Stimulated activated CD4-positive, alpha-beta T cell treated with anti-CD3 and anti-CD28 coated beads, Interleukin-12 subunit alpha, Interleukin-12 subunit beta, amount 100 ng/mL, for 48 hours (primary cell): ENCODE data around the gene VPS50.

Source experiments
- DNase-seq, 3 donors: peaks; one replicate each; pipeline ENCODE4 v3.0.0-alpha.2; 2020; ENCODE audit warnings: low read depth in 2 of 3, low spot score in 1 of 3

Gene VPS50, protein sequence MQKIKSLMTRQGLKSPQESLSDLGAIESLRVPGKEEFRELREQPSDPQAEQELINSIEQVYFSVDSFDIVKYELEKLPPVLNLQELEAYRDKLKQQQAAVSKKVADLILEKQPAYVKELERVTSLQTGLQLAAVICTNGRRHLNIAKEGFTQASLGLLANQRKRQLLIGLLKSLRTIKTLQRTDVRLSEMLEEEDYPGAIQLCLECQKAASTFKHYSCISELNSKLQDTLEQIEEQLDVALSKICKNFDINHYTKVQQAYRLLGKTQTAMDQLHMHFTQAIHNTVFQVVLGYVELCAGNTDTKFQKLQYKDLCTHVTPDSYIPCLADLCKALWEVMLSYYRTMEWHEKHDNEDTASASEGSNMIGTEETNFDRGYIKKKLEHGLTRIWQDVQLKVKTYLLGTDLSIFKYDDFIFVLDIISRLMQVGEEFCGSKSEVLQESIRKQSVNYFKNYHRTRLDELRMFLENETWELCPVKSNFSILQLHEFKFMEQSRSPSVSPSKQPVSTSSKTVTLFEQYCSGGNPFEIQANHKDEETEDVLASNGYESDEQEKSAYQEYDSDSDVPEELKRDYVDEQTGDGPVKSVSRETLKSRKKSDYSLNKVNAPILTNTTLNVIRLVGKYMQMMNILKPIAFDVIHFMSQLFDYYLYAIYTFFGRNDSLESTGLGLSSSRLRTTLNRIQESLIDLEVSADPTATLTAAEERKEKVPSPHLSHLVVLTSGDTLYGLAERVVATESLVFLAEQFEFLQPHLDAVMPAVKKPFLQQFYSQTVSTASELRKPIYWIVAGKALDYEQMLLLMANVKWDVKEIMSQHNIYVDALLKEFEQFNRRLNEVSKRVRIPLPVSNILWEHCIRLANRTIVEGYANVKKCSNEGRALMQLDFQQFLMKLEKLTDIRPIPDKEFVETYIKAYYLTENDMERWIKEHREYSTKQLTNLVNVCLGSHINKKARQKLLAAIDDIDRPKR

DNA sequence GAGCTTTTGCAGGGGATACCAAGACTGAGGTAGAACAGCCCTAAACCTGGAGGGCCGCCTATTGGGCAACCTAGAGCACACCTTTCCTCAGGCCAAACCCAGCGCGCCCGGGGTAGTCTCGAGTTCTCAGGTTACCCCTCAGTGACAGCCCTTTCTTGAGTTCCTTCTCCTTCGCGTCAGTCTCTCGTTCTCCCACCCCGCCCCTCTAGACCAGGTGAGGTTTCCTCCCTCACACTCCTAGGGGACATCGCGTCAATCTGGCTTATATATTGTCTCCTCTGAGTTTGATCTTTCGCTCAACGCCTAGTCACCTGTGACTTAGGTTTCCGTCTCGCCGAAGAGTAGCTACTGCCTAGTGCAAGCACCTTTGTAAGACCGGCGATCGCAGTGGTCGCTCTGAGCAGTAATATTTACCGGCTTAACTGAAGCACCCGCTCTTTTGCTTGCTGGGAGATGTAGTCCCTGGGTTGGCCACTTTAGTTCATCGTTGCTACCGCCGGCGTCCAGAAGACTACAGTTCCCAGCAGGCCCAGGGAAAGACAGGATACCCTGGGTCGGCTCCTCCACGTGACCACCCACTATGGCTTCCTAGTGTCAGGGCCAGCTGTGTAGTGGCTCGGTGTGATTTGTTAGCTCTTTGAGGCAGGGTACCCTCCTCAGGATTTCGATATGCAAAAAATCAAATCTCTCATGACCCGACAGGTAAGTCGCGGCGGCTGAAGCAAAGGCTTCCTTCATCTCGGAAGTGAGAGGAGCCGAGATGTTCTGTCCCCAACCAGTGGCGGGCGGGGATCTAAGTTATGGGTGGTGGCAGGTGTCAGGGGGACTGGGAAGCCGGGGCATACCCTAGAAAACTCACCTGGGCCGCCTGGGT is at the start of gene VPS50:
Gene VPS50, plus strand, starts transcription at position 568 of the 874 bp plus-strand sequence. Its CDS starts 102 bp downstream, at position 670.
- DNase-seq: peak; percentile 79 to 85 (median 84)

DNA sequence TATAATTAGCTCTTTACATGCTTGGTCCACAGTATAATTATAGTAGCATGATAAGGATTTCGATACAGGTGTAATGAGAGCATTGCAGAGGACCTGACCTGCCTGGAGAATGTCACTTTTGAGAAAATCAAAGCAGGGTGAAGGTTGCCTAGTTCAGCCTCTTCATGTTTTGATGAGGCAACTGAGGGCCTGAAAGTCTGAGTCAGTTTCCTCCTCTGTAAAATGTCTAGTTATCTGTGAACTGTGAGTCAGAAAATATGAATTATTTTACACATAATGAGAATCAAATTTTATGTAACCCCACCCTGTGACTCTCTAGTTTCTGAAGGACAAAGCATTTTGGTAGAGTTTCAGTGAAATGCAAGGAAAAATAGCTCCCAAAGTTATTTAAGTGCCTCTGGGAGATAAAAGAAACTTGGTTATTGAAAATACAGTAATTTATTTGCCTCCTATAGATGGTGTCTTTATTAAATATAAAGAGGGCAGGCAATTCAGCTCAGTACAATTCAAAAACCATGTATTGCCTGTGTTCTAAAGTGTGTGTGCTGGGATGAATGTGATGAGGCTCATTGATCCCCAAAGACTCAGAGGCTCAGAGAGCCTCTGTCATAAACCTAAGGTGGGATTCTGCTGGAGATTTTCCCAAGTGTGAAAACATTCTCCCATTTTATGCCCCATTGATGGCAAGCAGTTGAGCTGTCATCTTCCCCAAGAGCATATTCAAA is 46.7 kb upstream of the VPS50 start:
- peak in 1 of 3 donors; percentile 11 for DNase-seq

DNA sequence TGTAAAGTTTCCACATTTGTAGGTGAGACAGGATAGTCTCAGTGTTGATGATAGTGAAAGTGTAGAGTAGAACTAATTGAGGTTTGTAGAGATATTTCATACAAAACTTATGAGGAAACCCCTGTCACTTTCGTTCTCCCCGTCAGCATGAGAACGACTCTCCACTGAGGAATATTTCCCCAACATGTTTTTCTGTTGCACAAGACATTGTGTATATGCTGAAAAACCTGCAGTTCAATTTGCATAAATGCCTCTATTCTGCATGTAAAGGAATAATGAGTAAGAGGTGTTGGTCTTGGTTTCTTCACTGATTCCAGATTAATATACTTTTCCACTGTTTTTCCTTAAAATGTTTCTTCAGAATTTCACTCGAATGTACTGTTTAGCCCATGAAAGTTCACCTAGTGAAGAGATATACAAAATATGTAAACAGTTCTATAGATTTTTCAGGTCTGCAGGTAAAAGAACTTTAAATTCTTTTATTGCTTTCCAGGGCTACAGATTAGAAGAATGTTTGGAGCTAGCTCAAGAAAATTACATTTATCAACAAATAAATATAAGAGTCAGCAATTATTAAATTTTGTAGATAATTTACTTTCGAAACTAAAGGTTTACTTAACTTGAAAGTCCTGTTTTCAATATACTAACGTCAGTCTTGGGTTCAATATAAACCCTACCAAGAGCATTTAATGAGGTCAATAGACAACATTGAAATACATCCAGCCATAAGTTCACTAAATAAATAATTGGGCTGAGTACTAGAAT is 43.1 kb upstream of the VPS50 start:
- no peak for DNase-seq

DNA sequence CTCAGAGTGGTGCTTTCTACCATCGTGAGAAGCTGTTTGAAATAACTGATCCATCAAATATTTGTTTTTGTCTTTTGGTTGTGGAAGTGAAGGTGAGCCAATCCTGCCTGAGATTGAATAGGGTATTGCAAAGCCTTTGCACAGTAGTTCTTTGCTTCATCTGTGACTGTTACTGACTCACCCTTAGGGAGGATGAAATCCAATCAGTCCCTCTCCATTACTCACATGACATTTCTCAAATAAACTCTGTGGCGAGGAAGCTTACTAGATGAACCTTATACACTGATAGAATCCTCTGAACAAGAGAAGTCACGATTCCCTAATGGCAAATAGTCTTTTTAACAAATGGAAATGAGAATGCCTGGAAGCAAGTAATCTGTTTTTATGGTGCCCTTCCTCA is 37.8 kb upstream of the VPS50 start:
- DNase-seq: no peak

DNA sequence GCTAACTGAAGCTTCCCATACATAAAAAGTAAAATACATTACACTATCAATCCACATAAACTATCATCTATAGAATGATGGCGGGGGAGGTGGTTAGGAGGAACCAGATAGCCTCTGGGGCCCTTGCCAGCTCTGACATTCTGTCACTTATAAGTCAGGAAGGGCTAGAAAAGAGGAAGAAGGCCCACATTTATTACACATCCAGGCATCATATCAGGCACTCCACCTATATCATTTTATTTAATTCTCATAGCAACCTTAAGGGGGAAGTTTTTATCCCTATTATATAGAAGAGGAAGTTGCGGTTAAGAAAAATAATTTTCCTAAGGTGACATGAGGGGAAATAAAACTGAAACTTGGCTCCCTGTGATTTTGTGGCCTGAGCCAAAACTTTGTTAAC is 35.8 kb upstream of the VPS50 start:
- DNase-seq: no peak

DNA sequence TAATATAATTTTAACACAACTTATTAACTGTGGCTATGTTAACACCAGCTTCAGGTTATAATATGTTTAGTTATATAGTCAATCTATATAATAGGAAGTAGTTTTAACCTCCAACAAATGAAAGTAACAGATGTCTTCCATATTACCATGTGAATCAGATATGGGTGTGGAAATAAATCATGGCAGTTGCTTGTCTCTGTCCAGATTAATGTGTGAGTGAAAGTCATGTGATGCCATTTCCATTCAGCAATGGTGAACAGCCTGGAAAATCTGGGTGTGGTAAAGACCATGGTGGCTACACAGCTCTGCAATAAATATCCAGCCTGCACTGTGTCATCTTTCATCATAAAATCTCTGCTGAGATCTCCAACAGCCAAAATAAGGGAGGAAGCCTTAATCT is 33.7 kb upstream of the VPS50 start:
- no peak for DNase-seq

DNA sequence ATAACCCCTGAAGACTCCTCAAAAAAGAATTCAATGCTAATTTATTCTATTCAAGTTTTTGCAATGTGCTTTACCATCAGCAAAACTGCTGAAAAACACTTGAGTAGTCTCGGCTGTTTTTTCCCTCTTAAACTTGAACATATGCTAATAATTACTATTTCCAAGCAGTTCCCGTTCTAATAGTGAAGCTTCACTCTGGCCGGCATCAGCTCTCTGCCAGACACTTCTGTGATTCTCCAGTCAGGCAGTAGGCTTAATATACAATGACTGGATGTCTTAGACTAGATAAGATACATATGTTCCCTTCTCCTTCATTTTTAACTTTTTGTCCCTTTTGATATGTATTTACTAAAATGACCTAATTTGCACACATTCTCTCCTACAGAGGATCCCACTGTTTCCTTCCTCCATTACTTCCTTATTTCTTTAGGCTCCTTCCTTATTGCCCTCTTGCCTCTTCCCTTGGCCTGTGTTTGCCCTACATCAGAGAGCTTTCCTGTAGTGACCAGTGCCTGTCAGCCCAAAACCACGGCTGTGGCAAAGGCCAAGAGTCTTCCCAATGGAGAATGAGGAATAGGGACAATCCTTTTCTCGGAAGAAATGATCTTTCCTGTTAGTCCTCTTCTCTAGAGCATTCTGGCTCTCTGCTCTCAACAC is 29.4 kb upstream of the VPS50 start:
- no peak for DNase-seq

DNA sequence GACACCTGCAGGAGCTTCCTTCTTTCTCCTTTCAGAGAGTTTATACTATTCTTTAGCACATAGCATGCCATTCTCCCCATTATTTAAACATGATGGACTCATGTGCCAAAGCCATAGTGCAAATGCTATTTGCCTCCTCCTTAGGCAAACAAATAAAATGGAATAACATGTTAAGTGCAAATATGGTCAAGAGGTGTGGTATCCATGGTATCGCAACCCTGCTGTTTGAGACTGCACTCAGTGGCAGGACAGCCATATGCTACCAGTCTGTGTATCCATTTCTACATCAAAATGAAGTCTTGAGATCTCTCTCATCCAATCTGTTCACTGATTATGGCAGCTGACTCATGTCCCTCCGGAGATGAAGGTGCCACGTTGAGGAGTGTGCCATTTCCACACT is 28.7 kb upstream of the VPS50 start:
- DNase-seq: no peak

DNA sequence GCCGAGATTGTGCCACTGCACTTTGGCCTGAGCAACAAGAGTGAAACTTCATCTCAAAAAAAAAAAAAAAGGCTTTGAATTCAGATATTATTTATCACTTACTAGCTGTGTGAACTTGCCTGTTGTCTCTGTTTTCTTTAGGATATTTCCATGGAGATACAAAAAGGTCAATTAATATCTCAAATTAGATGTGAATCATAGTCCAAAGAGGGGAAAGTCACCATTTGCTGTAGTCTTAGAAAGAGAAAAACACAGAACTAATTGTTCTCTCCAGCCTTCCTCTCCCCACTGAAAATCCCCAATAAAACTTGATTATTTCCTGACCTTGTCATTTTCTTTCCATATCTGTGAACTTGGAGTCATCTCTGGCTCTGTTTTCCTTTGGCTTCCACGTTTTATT is 27.1 kb upstream of the VPS50 start:
- no peak for DNase-seq

DNA sequence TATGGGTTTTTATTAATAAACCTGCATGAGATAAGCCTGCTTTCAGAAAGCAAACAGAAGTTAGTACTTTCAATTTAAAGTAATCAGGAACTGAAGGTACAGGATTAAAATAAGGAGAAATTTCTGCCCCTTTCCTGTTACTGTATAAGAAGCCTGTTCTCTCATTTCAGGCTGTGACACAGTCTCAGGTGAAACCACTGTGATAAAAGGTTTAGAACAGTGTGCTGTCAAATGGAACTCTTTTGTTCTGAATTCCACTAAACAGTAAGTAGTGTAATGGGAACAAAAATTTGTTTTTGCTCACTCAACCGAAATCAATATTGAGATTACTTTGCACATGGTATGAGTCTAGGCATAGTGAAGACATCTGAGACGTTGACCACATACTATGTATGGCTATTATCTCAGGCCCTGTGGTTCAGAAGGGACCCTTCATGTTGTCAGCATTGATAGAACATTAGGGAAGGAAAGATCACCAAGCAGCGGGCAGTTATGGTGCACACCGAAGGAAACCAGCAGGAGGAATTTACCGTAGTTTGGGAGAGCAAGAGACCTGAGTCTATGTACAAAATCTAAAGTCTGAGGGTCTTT is 20.8 kb upstream of the VPS50 start:
- DNase-seq: no peak

DNA sequence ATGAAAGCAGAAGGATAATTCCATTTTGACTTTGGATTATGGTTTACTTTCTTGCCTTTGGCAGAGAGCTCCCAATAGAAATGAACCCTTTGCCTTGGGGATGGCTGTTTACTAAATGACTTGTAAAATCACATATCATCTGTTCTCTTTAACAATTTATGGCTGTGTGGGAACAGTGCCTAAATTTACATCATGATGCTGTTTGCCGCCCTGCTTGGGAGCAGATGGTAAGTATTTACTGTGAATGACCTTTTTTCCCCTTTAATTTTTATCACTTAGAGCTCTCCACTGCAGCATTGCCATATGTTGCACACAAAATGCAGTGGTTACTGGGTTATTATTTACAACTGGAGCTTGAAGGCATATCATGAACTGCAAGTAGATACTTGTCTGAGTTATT is 19.3 kb upstream of the VPS50 start:
- no peak for DNase-seq

DNA sequence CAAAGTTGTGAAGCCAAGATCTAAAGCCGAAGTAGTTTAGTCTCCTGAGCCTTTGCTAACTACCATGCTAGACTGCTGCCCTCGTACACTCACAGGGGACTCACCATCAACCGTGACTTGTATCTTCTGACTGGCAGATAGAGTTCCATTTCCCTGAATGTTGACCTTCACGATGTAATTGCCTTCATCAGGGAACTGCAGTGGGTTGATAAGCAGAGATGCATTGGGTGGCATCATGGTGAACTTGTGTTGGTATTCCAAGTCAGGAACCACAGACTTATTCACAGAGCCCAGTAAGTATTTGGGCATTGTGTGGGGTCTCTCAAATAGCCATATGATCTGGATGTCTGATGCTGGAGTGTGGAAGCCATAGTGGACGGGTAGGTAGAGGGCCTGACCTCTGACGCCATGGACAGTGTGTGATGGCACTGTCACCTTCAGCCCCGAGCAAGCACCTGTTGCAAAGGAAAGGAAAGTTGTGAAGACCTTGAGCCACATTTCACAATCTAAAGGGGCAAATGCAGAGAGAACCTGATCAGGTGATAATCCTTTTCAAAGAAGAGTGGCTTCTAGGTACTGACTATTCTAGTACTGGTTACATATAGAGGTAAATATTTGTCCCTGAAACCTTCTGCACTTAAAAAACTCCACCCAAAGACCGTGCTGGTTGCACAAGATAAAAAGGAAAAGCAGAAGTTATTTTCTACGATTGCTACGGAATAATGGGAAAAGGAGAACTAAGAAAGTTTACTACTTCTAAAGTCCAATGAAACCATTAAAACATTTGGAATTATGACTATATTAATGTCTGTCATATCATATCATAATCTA is 13.0 kb upstream of the VPS50 start:
- no peak for DNase-seq

DNA sequence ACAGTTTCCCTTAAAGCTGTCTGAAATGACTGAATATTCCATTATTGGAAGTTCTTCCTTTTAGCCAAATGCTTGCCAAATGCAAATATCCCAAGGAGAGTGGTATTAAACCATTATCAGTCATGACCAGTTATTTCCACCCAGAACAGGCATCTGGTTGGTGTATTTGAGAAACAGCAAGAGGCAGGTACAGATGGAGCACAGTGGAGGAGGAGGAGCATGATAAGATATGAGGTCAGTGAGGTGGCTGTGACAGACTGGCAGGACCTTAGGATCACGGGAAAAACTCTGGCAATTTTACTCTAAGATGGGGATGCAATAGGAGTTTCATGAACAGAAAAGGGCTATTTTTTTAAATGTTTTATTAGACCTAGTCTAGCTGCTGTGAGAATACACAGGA is 12.3 kb upstream of the VPS50 start:
- no peak for DNase-seq

DNA sequence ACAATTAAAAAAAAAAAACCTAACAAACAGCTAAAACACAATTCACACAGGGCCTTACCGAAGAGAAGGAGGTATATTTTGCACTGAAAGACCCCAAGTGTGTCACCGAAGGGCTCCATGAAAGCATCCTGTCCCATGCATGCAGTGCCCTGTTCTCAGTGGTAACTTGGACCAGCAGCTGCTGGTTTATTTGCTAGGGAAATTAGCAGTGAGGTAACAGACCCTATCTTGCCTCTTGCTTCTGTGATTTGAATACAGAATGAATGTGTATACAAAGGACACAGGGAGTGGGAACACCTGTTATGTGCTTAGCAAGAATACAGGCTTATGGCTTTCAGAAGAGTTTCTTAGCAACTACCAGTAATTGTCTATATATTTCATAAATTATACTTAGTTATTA is 5.9 kb upstream of the VPS50 start, which contains the start of gene HEPACAM2:
Gene HEPACAM2, minus strand, starts transcription at position 160 of the 400 bp plus-strand sequence.
- DNase-seq: no peak

DNA sequence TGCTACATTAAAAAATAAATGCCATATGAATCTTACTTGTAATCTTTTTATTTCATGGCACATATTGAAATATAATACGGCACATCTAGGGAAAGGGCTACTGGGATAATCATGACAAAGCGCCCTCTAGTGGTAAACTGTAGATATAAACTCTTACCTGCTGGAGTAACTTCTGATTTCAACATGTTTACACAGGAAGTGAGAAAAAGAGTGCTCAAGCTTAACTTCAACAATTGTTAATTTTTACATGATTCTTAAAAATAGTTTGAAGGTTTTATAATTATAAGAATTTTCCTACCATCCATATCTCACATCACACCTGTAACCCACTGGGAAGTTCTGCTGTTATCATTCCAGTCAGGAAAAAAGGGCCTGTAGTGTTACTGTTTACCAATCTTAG is 3.9 kb upstream of the VPS50 start:
- peak in 1 of 3 donors; percentile 27 for DNase-seq

DNA sequence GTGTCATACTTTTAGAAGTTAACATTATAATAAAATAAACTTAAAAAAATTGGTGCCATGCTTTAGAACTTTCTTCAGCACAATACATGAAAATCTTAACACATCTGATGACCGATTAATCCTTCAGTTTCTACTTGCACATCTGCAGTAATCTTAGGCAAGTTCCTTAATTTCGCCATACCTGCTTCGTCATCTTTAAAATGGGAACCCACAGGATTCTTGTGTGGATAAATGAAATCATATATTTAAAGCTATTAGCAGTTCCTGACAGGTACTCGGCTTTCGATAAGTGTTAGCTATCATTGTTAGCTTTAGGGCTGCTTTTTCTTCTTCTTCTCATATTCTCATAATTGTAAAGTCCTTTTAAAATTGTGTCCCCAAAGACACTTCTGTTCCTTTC is 907 bp upstream of the VPS50 start:
- DNase-seq: no peak

DNA sequence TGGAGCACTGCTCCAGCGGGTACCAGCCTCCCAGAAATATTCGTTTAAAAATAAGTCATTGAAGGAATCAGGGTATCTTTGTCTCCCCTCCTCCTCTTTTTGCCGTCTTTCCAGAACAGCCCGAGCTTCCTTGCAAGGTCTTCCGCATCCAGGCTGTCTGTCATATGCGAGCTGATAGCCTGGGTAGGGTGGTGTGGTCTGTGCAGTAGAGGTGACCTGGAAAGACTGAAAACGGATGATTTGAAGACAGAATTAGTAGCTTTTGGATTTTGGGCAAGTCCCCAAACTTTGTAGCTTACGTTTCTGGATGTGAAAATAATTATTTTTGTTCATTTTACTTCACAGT is 480 bp downstream of the VPS50 start:
- no peak for DNase-seq

DNA sequence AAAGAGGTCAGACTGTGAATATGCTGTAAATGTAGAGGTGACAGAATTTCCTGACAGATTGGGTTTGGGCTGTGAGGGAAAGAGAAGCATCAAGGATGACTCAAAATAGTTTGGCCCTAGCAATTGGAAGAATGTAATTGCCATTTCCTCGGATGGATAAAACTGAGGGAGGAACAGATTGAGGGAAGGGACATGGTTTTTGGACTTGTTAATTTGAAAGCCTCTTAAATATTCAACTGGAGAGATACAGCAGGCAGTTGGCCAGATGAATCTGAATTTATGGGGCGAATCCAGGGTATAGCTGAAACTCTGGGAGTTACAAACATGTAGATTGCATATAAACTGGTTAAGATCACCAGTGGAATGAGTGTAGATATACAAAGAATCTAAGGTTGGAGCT is 3.4 kb downstream of the VPS50 start:
- DNase-seq: no peak
